CD8-positive, alpha-beta memory T cell (primary cell): Measurements from ENCODE around the gene REM1. TPM values are rescaled to one million over a fixed set of nuclear protein-coding genes. Genes with fewer than 3 reads are reported as not detected.
A peak's percentile ranks its signal among the peaks of the same experiment; 100 is the strongest.

Source experiments
- CTCF ChIA-PET: fragments of 350-600 bp; sonication (Branson Sonifier 250); formaldehyde crosslinking; loops from one replicate; lab custom pipeline; 2021; ENCODE audit warnings: antibody characterized with exemption; lab: Charles Lee
- POLR2A ChIA-PET: fragments of 350-600 bp; sonication (Branson Sonifier 250); formaldehyde crosslinking; loops from one replicate; lab custom pipeline; 2021; ENCODE audit warnings: antibody characterized with exemption; lab: Charles Lee
- DNase-seq, 5 donors: peaks; one replicate each; pipeline versions ENCODE4 v3.0.0 to v3.0.0-alpha.2; 2020 to 2022; ENCODE audit warnings: mixed read lengths in 1 of 5
- H3K27ac ChIP-seq: one replicate; pipeline ENCODE4 v1.7.0; 2013; ENCODE audit warnings: low read depth, mild to moderate bottlenecking, low read length, moderate library complexity
- H3K27me3 ChIP-seq: 2 replicates; pipeline ENCODE4 v1.7.0; 2013; ENCODE audit warnings: low read length, mild to moderate bottlenecking; ENCODE audit not compliant: insufficient read depth, poor library complexity, severe bottlenecking
- H3K36me3 ChIP-seq: 2 replicates; pipeline ENCODE4 v1.7.0; 2013; ENCODE audit warnings: mild to moderate bottlenecking, low read length, moderate library complexity; ENCODE audit not compliant: insufficient read depth
- H3K4me1 ChIP-seq: 2 replicates; pipeline ENCODE4 v1.7.0; 2013; ENCODE audit warnings: mild to moderate bottlenecking, low read length, moderate library complexity; ENCODE audit not compliant: insufficient read depth
- H3K4me3 ChIP-seq: 2 replicates; pipeline ENCODE4 v1.7.0; 2013; ENCODE audit warnings: mild to moderate bottlenecking, low read length
- H3K9me3 ChIP-seq: 2 replicates; pipeline ENCODE4 v1.7.0; 2013; ENCODE audit warnings: mild to moderate bottlenecking, low read length
- H3K27ac Mint-ChIP-seq, 8 donors: one replicate each; pipeline ENCODE4 v1.8.0; 2020 to 2021; ENCODE audit warnings: mixed read lengths in 8 of 8, mild to moderate bottlenecking in 6 of 8, inconsistent platforms in 3 of 8, moderate library complexity in 3 of 8
- H3K27me3 Mint-ChIP-seq, 2 donors: one replicate each; pipeline ENCODE4 v1.8.0; 2020 to 2021; ENCODE audit warnings: mixed read lengths in 2 of 2, mild to moderate bottlenecking in 1 of 2, moderate library complexity in 1 of 2
- H3K36me3 Mint-ChIP-seq, 3 donors: one replicate each; pipeline ENCODE4 v1.8.0; 2020 to 2021; ENCODE audit warnings: mixed read lengths in 3 of 3, inconsistent platforms in 1 of 3, mild to moderate bottlenecking in 1 of 3
- H3K4me1 Mint-ChIP-seq, 3 donors: one replicate each; pipeline ENCODE4 v1.8.0; 2020 to 2021; ENCODE audit warnings: mixed read lengths in 3 of 3, inconsistent platforms in 1 of 3, mild to moderate bottlenecking in 1 of 3
- H3K4me3 Mint-ChIP-seq, 7 donors: one replicate each; pipeline ENCODE4 v1.8.0; 2020 to 2021; ENCODE audit warnings: mixed read lengths in 7 of 7, mild to moderate bottlenecking in 6 of 7, moderate library complexity in 4 of 7, inconsistent platforms in 2 of 7
- H3K9me3 Mint-ChIP-seq, 5 donors: one replicate each; pipeline ENCODE4 v1.8.0; 2020 to 2022; ENCODE audit warnings: mixed read lengths in 5 of 5, mild to moderate bottlenecking in 3 of 5, moderate library complexity in 2 of 5, inconsistent platforms in 1 of 5
- polyA plus RNA-seq: library from polyadenylated mRNA; unstranded; fragments of 300-500 nt; fragmentation: Illumina TruSeq; gene quantifications from one replicate; pipeline ENCODE4 v1.2.3, GENCODE V29; 2021
- total RNA-seq, 2 experiments: library from RNA; stranded (reverse); gene quantifications; one replicate each; pipeline ENCODE4 v1.2.3, GENCODE V29; 2021

REM1 gene
- total and polyA plus RNA-seq, 3 experiments from 2014 or later, result not detected

DNA sequence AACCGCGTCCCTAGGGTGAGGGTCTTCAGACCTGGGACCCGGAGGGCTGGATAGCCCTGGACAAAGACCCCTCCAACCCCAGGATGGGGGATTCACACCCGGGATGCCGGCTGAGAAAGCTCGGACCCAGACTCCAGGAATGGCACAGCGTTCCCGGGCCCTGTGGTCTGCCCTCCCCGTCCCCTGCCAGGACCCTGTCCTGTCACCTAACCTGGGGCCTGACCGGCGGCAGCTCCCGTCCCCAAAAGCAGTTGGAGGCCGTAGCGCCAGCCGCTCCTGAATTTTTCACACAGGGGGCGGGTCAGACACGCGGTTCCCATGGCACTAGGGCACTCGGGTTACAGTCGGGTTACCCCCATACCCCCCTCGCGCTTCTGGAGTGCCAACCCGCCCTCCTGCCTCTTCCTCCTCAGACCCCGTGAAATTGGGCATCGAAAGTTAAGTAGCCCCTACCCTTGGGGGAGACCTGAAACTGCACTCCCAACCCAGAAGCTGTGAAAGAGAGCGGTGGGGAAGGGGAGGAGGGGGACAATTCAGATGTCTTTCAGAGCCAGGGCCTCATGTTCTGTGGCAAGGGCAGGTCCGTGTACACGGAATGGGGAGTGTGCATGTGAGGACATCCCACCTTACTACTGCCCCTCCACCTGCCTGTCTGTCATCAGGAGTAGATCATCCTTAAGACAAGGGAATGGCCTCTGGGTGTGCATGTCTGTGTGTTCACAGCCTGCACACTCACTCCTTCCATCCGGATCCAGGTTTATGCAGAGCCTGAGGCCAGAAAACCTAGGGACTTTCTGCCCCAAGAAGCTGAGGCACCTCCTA is 595 bp downstream of the REM1 start:
- no peaks in the 10 kb centered on the region for H3K27me3 ChIP-seq
- ChIA-PET CTCF (interaction anchor here (0.9 to 2.4 kb wide), 2 partner anchors 15 to 27 kb away, joined by 3 to 8 read pairs; no protein-coding TSS in a partner anchor), POLR2A (no interaction called here)
- H3K4me1 ChIP-seq, result no peaks in the 10 kb centered on the region
- H3K4me3 ChIP-seq, result no peak overlapping the region
- no peaks in the 10 kb centered on the region for H3K36me3 ChIP-seq
- Mint-ChIP-seq H3K36me3 (no peaks in the 10 kb centered on the region), H3K4me3 (no peak overlapping the region), H3K27ac (no peak overlapping the region), H3K4me1 (peaks cover 10 to 11% (median 10%) of the 10 kb centered on the region in 3 donors), H3K27me3 (peaks cover 36 to 51% of the 10 kb centered on the region in 2 donors), H3K9me3 (peaks cover 0 to 4% (median 0%) of the 10 kb centered on the region in 5 donors)
- no peaks in the 10 kb centered on the region for H3K9me3 ChIP-seq
- no peak for DNase-seq
- H3K27ac ChIP-seq, result no peak overlapping the region

DNA sequence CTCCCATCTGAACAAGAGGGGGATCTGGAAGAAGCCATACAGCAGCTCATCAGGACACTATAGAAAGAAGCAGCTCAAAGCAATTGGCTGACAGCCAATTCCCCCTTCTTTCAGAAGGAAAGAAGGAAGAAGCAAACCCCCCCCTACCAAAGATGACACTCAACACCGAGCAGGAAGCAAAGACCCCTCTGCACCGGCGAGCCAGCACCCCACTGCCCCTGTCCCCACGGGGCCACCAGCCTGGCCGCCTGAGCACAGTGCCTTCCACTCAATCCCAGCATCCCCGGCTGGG is 1.2 kb downstream of the REM1 start:
- H3K27ac Mint-ChIP-seq, result no peak overlapping the region
- H3K27ac ChIP-seq, result no peak overlapping the region
- H3K9me3 Mint-ChIP-seq, result peaks cover 0 to 4% (median 0%) of the 10 kb centered on the region in 5 donors
- H3K27me3 ChIP-seq, result no peaks in the 10 kb centered on the region
- no peaks in the 10 kb centered on the region for H3K9me3 ChIP-seq
- no peaks in the 10 kb centered on the region for H3K36me3 Mint-ChIP-seq
- CTCF ChIA-PET, result no interaction called here
- H3K4me1 ChIP-seq, result no peaks in the 10 kb centered on the region
- no peak for DNase-seq
- peaks cover 36 to 53% of the 10 kb centered on the region in 2 donors for H3K27me3 Mint-ChIP-seq
- POLR2A ChIA-PET, result no interaction called here
- H3K4me3 Mint-ChIP-seq, result no peak overlapping the region
- H3K36me3 ChIP-seq, result no peaks in the 10 kb centered on the region
- no peak overlapping the region for H3K4me3 ChIP-seq
- H3K4me1 Mint-ChIP-seq, result peaks cover 10 to 11% (median 10%) of the 10 kb centered on the region in 3 donors

GRCh38 chr20:31476643-31477215 is 1.6 kb downstream of the REM1 start:
- Mint-ChIP-seq H3K36me3 (no peaks in the 10 kb centered on the region), H3K4me3 (no peak overlapping the region), H3K27ac (no peak overlapping the region), H3K9me3 (peaks cover 0 to 4% (median 0%) of the 10 kb centered on the region in 5 donors), H3K27me3 (peaks cover 36 to 58% of the 10 kb centered on the region in 2 donors), H3K4me1 (peaks cover 10 to 11% (median 10%) of the 10 kb centered on the region in 3 donors)
- no peak for DNase-seq
- no peak overlapping the region for H3K27ac ChIP-seq
- ChIA-PET CTCF (no interaction called here), POLR2A (no interaction called here)
- H3K4me3 ChIP-seq, result no peak overlapping the region
- no peaks in the 10 kb centered on the region for H3K27me3 ChIP-seq
- no peaks in the 10 kb centered on the region for H3K36me3 ChIP-seq
- H3K4me1 ChIP-seq, result no peaks in the 10 kb centered on the region
- H3K9me3 ChIP-seq, result no peaks in the 10 kb centered on the region

GRCh38 chr20:31484001-31484400 is 8.9 kb downstream of the REM1 start:
- CTCF ChIA-PET, result no interaction called here

GRCh38 chr20:31485450-31486339 is 10.6 kb downstream of the REM1 start:
- ChIA-PET POLR2A (no interaction called here), CTCF (interaction anchor here (0.6 to 1.6 kb wide), 2 partner anchors 17 to 28 kb away, joined by 3 to 8 read pairs; no protein-coding TSS in a partner anchor)
- Histone ChIP-seq H3K9me3 (no peaks in the 10 kb centered on the region), H3K4me3 (no peak overlapping the region), H3K27me3 (peaks cover 5% of the 10 kb centered on the region), H3K27ac (no peak overlapping the region), H3K36me3 (no peaks in the 10 kb centered on the region), H3K4me1 (no peaks in the 10 kb centered on the region)
- no peak overlapping the region for H3K4me3 Mint-ChIP-seq
- no peak overlapping the region for H3K27ac Mint-ChIP-seq
- H3K9me3 Mint-ChIP-seq, result no peaks in the 10 kb centered on the region
- no peak for DNase-seq
- H3K36me3 Mint-ChIP-seq, result peaks cover 0 to 2% (median 0%) of the 10 kb centered on the region in 3 donors
- H3K4me1 Mint-ChIP-seq, result peaks cover 0 to 5% (median 0%) of the 10 kb centered on the region in 3 donors
- peaks cover 22 to 53% of the 10 kb centered on the region in 2 donors for H3K27me3 Mint-ChIP-seq

More at GRCh38 chr20:31484001-31484400, 8.9 kb downstream of the REM1 start:
- Histone ChIP-seq H3K4me1 (no peaks in the 10 kb centered on the region), H3K36me3 (no peaks in the 10 kb centered on the region), H3K9me3 (no peaks in the 10 kb centered on the region), H3K27ac (no peak overlapping the region), H3K4me3 (no peak overlapping the region), H3K27me3 (peaks cover 5% of the 10 kb centered on the region)
- peaks cover 0 to 5% (median 0%) of the 10 kb centered on the region in 3 donors for H3K4me1 Mint-ChIP-seq
- no peaks in the 10 kb centered on the region for H3K9me3 Mint-ChIP-seq
- no peak for DNase-seq
- peaks cover 0 to 2% (median 0%) of the 10 kb centered on the region in 3 donors for H3K36me3 Mint-ChIP-seq
- peak overlapping the region in 1 of 8 donors; percentile 58 for H3K27ac Mint-ChIP-seq
- POLR2A ChIA-PET, result no interaction called here
- no peak overlapping the region for H3K4me3 Mint-ChIP-seq
- H3K27me3 Mint-ChIP-seq, result peaks cover 18 to 54% of the 10 kb centered on the region in 2 donors

DNA sequence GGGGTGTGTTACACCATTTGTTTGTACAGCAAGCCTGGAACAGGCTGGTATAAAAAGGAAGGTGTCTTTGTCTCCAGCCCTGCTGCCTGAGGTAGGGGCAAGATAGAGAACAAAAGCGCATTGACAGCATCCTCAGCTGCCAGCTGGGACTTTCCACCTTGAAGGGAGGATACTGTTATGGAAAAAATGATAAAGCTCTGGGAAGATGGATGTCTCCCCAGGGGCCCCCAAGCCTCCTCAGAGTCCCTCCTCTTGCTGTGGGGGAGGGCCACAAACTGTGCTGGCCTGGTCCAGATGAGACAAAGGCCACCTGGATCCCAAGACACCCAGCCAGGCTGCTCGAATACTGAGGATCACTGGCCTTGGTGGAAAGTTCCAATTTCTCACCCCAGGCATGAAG is 13.0 kb downstream of the REM1 start:
- Mint-ChIP-seq H3K4me1 (peaks cover 0 to 5% (median 0%) of the 10 kb centered on the region in 3 donors), H3K9me3 (no peaks in the 10 kb centered on the region), H3K36me3 (no peaks in the 10 kb centered on the region), H3K4me3 (no peak overlapping the region), H3K27ac (no peak overlapping the region), H3K27me3 (peaks cover 20 to 40% of the 10 kb centered on the region in 2 donors)
- DNase-seq, result no peak
- peaks cover 5% of the 10 kb centered on the region for H3K27me3 ChIP-seq
- CTCF ChIA-PET, result no interaction called here
- no peaks in the 10 kb centered on the region for H3K9me3 ChIP-seq
- H3K36me3 ChIP-seq, result no peaks in the 10 kb centered on the region
- POLR2A ChIA-PET, result no interaction called here
- H3K4me3 ChIP-seq, result no peak overlapping the region
- H3K27ac ChIP-seq, result no peak overlapping the region
- H3K4me1 ChIP-seq, result no peaks in the 10 kb centered on the region

GRCh38 chr20:31489152-31489551 is 14.1 kb downstream of the REM1 start:
- no peaks in the 10 kb centered on the region for H3K9me3 ChIP-seq
- H3K9me3 Mint-ChIP-seq, result no peaks in the 10 kb centered on the region
- ChIA-PET POLR2A (no interaction called here), CTCF (no interaction called here)
- H3K27ac Mint-ChIP-seq, result no peak overlapping the region
- no peaks in the 10 kb centered on the region for H3K36me3 ChIP-seq
- H3K4me3 Mint-ChIP-seq, result no peak overlapping the region
- H3K27me3 ChIP-seq, result peaks cover 5% of the 10 kb centered on the region
- no peak overlapping the region for H3K27ac ChIP-seq
- no peak for DNase-seq
- peaks cover 0 to 5% (median 0%) of the 10 kb centered on the region in 3 donors for H3K4me1 Mint-ChIP-seq
- no peak overlapping the region for H3K4me3 ChIP-seq
- no peaks in the 10 kb centered on the region for H3K4me1 ChIP-seq
- peaks cover 20 to 34% of the 10 kb centered on the region in 2 donors for H3K27me3 Mint-ChIP-seq
- peaks cover 0 to 2% (median 0%) of the 10 kb centered on the region in 3 donors for H3K36me3 Mint-ChIP-seq
